ENCODE data around the gene SNORC.
"Not testable (repeated sequence)": the region's sequence is repeated elsewhere in the genome, so short reads cannot be mapped to it uniquely, and the experiment has no call there.

Gene SNORC

GRCh38 chr2:232870018-232870765 lies at the start of gene SNORC:
TSS of gene SNORC (plus strand) at chr2:232870264. CDS start at chr2:232870342, 78 bp downstream.
- DNase-seq (ENCODE audit: low spot score), result no peak

GRCh38 chr2:232829988-232830387 lies 40.1 kb upstream of the SNORC start:
- no peak for DNase-seq (ENCODE audit: low spot score)

GRCh38 chr2:232831496-232831895 lies 38.6 kb upstream of the SNORC start:
- DNase-seq (ENCODE audit: low spot score), result no peak

GRCh38 chr2:232833830-232834229 lies 36.2 kb upstream of the SNORC start:
- no peak for DNase-seq (ENCODE audit: low spot score)

- DNase-seq (ENCODE audit: low spot score), result no peak
These were observed 34.3 kb upstream of the SNORC start for GRCh38 chr2:232835687-232836208.

GRCh38 chr2:232836934-232837333 lies 33.1 kb upstream of the SNORC start:
- DNase-seq (ENCODE audit: low spot score), result no peak

- no peak for DNase-seq (ENCODE audit: low spot score)
These were observed 31.6 kb upstream of the SNORC start for GRCh38 chr2:232838406-232838874.

- no peak for DNase-seq (ENCODE audit: low spot score)
These were observed 30.5 kb upstream of the SNORC start for GRCh38 chr2:232839411-232840079.

GRCh38 chr2:232842689-232843088 lies 27.4 kb upstream of the SNORC start:
- no peak for DNase-seq (ENCODE audit: low spot score)

GRCh38 chr2:232843834-232844233 lies 26.2 kb upstream of the SNORC start:
- no peak for DNase-seq (ENCODE audit: low spot score)

GRCh38 chr2:232846055-232846454 lies 24.0 kb upstream of the SNORC start:
- DNase-seq (ENCODE audit: low spot score), result no peak

- DNase-seq (ENCODE audit: low spot score), result no peak
These were observed 20.0 kb upstream of the SNORC start for GRCh38 chr2:232850039-232850438.

GRCh38 chr2:232852081-232852480 lies 18.0 kb upstream of the SNORC start:
- DNase-seq (ENCODE audit: low spot score), result not testable (repeated sequence)

GRCh38 chr2:232852676-232853075 lies 17.4 kb upstream of the SNORC start:
- DNase-seq (ENCODE audit: low spot score), result no peak

GRCh38 chr2:232854082-232854481 lies 16.0 kb upstream of the SNORC start:
- peak; percentile 75 for DNase-seq (ENCODE audit: low spot score)

- DNase-seq (ENCODE audit: low spot score), result no peak
These were observed 12.9 kb upstream of the SNORC start for GRCh38 chr2:232857158-232857563.

- DNase-seq (ENCODE audit: low spot score), result no peak
These were observed 10.6 kb upstream of the SNORC start for GRCh38 chr2:232859385-232859916.

GRCh38 chr2:232860593-232861241 lies 9.3 kb upstream of the SNORC start:
- no peak for DNase-seq (ENCODE audit: low spot score)

- DNase-seq (ENCODE audit: low spot score), result no peak
These were observed 8.7 kb upstream of the SNORC start for GRCh38 chr2:232861353-232861752.

GRCh38 chr2:232863996-232864395 lies 6.1 kb upstream of the SNORC start:
- no peak for DNase-seq (ENCODE audit: low spot score)

- DNase-seq (ENCODE audit: low spot score), result no peak
These were observed 4.9 kb upstream of the SNORC start for GRCh38 chr2:232865165-232865564.

- no peak for DNase-seq (ENCODE audit: low spot score)
These were observed 4.0 kb upstream of the SNORC start for GRCh38 chr2:232866104-232866503.
